Measurements from ENCODE around the gene COL25A1. TPM values are rescaled to one million over a fixed set of nuclear protein-coding genes. Genes with fewer than 3 reads are reported as not detected.

The COL25A1 gene
- total and polyA plus RNA-seq, 2 experiments from 2014 or later: 0.25 TPM; not detected in 1

DNA sequence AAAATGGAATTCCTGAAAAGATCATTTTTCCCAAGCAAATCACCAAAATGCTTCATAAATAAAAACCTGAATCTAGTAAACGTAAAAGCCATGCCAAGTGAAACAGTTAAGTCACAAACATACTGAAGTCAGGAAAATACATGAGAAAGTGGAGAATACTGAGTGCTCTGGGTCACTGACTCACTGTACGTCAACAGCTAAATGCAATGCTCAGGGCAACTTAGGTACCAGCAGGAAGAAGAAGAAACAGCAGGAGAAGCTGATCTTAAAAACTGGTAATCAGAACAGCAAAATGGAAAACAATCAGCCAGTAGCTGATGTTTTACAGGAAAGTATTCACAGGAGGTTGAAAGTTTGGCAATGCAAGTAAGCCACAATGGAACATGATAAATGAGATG is 287.0 kb downstream of the COL25A1 start:
- H3F3A ChIP-seq (ENCODE audit: insufficient read depth): peaks cover 2% of the 10 kb centered on the region
- no peak for DNase-seq
- H3K9ac ChIP-seq: no peak overlapping the region
- H2AFZ ChIP-seq: no peak overlapping the region
- H3K27me3 ChIP-seq (replicated peaks; ENCODE audit: insufficient read depth): peaks cover 5% of the 10 kb centered on the region; the same call in 1 of the 2 replicates
- WGBS, 2 experiments (ENCODE audit: low coverage in 1 of 2, low lambda C conversion rate in 2 of 2, missing lambda C conversion rate in 2 of 2): 36 to 38% methylated on average over 2 of the region's 2 CpGs
- no peaks in the 10 kb centered on the region for H3K9me2 ChIP-seq (ENCODE audit: insufficient read depth)
- peaks cover 2% of the 10 kb centered on the region for H3K4me1 ChIP-seq (ENCODE audit: insufficient read depth)
- no peak overlapping the region for H3K4me2 ChIP-seq (ENCODE audit: unreplicated experiment)
- H3K9me3 ChIP-seq (ENCODE audit: low read depth): no peaks in the 10 kb centered on the region
- TF ChIP-seq EZH2 (IDR thresholded peaks at IDR 0.05; ENCODE audit: insufficient read depth, poor library complexity, severe bottlenecking) (no peak), EZH2phosphoT487 (IDR thresholded peaks at IDR 0.05; ENCODE audit: insufficient read depth, low read depth) (no peak)
- in situ Hi-C loops (cut with MboI): no loop called here
- no peak overlapping the region for H3K27ac ChIP-seq
- H3K79me2 ChIP-seq (ENCODE audit: insufficient read depth): no peaks in the 10 kb centered on the region
- H4K20me1 ChIP-seq (ENCODE audit: insufficient read depth): no peaks in the 10 kb centered on the region
- no peak overlapping the region for H3K4me3 ChIP-seq
- H3K36me3 ChIP-seq (ENCODE audit: low read depth): no peaks in the 10 kb centered on the region

GRCh38 chr4:109014593-109015412 is 287.7 kb downstream of the COL25A1 start:
- DNase-seq: no peak
- TF ChIP-seq EZH2 (IDR thresholded peaks at IDR 0.05; ENCODE audit: insufficient read depth, poor library complexity, severe bottlenecking): no peak
- no peak for TF ChIP-seq EZH2phosphoT487 (IDR thresholded peaks at IDR 0.05; ENCODE audit: insufficient read depth, low read depth)
- Histone ChIP-seq H3K79me2 (ENCODE audit: insufficient read depth) (no peaks in the 10 kb centered on the region), H3K27ac (no peak overlapping the region), H3K4me2 (ENCODE audit: unreplicated experiment) (no peak overlapping the region), H3K4me1 (ENCODE audit: insufficient read depth) (peaks cover 8% of the 10 kb centered on the region), H3K9me2 (ENCODE audit: insufficient read depth) (no peaks in the 10 kb centered on the region), H2AFZ (no peak overlapping the region), H3K9me3 (ENCODE audit: low read depth) (no peaks in the 10 kb centered on the region), H4K20me1 (ENCODE audit: insufficient read depth) (no peaks in the 10 kb centered on the region), H3F3A (ENCODE audit: insufficient read depth) (peaks cover 5% of the 10 kb centered on the region), H3K36me3 (ENCODE audit: low read depth) (no peaks in the 10 kb centered on the region), H3K9ac (no peak overlapping the region), H3K4me3 (no peak overlapping the region), H3K27me3 (replicated peaks; ENCODE audit: insufficient read depth) (peaks cover 5% of the 10 kb centered on the region; the same call in 1 of the 2 replicates)
- 82 to 87% methylated on average over 11 of the region's 11 CpGs for WGBS, 2 experiments (ENCODE audit: low coverage in 1 of 2, low lambda C conversion rate in 2 of 2, missing lambda C conversion rate in 2 of 2)
- in situ Hi-C loops (cut with MboI): no loop called here

- H3K9ac ChIP-seq: no peak overlapping the region
- DNase-seq: no peak
- no peaks in the 10 kb centered on the region for H4K20me1 ChIP-seq (ENCODE audit: insufficient read depth)
- no peaks in the 10 kb centered on the region for H3K36me3 ChIP-seq (ENCODE audit: low read depth)
- 86 to 90% methylated on average over 14 to 35 of the region's 37 CpGs for WGBS, 2 experiments (ENCODE audit: low coverage in 1 of 2, low lambda C conversion rate in 2 of 2, missing lambda C conversion rate in 2 of 2)
- peaks cover 14% of the 10 kb centered on the region for H3K4me1 ChIP-seq (ENCODE audit: insufficient read depth)
- H3K4me2 ChIP-seq (ENCODE audit: unreplicated experiment): no peak overlapping the region
- no peaks in the 10 kb centered on the region for H3K9me3 ChIP-seq (ENCODE audit: low read depth)
- H3K79me2 ChIP-seq (ENCODE audit: insufficient read depth): no peaks in the 10 kb centered on the region
- in situ Hi-C loops (cut with MboI): no loop called here
- TF ChIP-seq EZH2phosphoT487 (IDR thresholded peaks at IDR 0.05; ENCODE audit: insufficient read depth, low read depth): no peak
- TF ChIP-seq EZH2 (IDR thresholded peaks at IDR 0.05; ENCODE audit: insufficient read depth, poor library complexity, severe bottlenecking): no peak
- no peak overlapping the region for H2AFZ ChIP-seq
- peaks cover 5% of the 10 kb centered on the region; the same call in 1 of the 2 replicates for H3K27me3 ChIP-seq (replicated peaks; ENCODE audit: insufficient read depth)
- peaks cover 5% of the 10 kb centered on the region for H3F3A ChIP-seq (ENCODE audit: insufficient read depth)
- no peak overlapping the region for H3K4me3 ChIP-seq
- no peaks in the 10 kb centered on the region for H3K9me2 ChIP-seq (ENCODE audit: insufficient read depth)
- no peak overlapping the region for H3K27ac ChIP-seq
Measured at GRCh38 chr4:109012286-109012880, 290.1 kb downstream of the COL25A1 start.

DNA sequence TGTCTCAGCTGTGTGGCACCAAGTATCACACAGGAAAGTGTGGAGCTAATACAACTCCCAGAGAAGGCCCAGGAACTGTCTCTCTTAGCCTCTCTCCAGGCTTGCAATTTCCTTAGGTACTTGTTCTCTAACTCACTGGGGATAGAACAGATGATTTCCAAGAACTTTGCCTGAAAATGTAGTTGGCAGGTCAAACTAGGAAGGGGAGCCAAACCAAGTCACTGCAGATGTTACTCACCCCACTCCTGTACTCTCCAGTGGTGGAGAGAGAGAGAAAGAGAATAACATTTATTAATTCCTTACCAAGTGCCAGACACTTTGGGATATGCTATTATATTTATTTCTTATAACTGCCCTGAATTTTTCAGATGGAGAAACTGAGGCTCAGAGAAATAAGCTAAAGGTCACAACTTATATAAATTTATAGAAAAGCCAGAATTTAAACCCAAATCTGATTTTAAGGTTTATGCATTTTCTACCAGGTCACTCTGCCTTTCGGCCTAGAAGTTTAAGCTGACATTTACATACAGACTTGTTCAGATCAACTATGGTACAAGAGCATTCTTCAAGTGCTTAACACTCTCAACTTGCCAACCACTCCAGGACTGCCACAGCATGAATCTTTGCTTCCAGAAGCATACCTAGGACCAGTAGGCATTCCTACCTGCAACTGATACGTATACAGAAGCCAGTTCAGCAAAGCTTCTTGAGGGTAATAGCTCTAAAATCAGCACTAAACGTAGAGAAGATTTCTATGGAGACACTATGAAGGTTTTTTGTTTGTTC is 291.0 kb downstream of the COL25A1 start:
- 84% methylated on average over 3 of the region's 3 CpGs for WGBS, 2 experiments (ENCODE audit: low coverage in 1 of 2, low lambda C conversion rate in 2 of 2, missing lambda C conversion rate in 2 of 2)
- Histone ChIP-seq H3K36me3 (ENCODE audit: low read depth) (no peaks in the 10 kb centered on the region), H3K4me3 (no peak overlapping the region), H3K27me3 (replicated peaks; ENCODE audit: insufficient read depth) (peaks cover 5% of the 10 kb centered on the region; the same call in 1 of the 2 replicates), H3K9me3 (ENCODE audit: low read depth) (no peaks in the 10 kb centered on the region), H3K9ac (no peak overlapping the region), H3K4me1 (ENCODE audit: insufficient read depth) (peaks cover 14% of the 10 kb centered on the region), H3K79me2 (ENCODE audit: insufficient read depth) (no peaks in the 10 kb centered on the region), H3F3A (ENCODE audit: insufficient read depth) (peaks cover 5% of the 10 kb centered on the region), H3K27ac (no peak overlapping the region), H3K9me2 (ENCODE audit: insufficient read depth) (no peaks in the 10 kb centered on the region), H2AFZ (no peak overlapping the region), H4K20me1 (ENCODE audit: insufficient read depth) (no peaks in the 10 kb centered on the region), H3K4me2 (ENCODE audit: unreplicated experiment) (no peak overlapping the region)
- in situ Hi-C loops (cut with MboI): no loop called here
- no peak for DNase-seq
- no peak for TF ChIP-seq EZH2 (IDR thresholded peaks at IDR 0.05; ENCODE audit: insufficient read depth, poor library complexity, severe bottlenecking)
